GM18517 (cell line): ENCODE results near the gene ELFN2.
"Not testable (repeated sequence)": the region's sequence is repeated elsewhere in the genome, so short reads cannot be mapped to it uniquely, and the experiment has no call there.

Experiments used
- ATAC-seq: cut with Tn5 transposase; IDR thresholded peaks from one replicate; pipeline ENCODE4 v1.9.1; 2021; ENCODE audit warnings: mild to moderate bottlenecking, moderate library complexity; ENCODE audit not compliant: unreplicated experiment

Gene ELFN2, protein sequence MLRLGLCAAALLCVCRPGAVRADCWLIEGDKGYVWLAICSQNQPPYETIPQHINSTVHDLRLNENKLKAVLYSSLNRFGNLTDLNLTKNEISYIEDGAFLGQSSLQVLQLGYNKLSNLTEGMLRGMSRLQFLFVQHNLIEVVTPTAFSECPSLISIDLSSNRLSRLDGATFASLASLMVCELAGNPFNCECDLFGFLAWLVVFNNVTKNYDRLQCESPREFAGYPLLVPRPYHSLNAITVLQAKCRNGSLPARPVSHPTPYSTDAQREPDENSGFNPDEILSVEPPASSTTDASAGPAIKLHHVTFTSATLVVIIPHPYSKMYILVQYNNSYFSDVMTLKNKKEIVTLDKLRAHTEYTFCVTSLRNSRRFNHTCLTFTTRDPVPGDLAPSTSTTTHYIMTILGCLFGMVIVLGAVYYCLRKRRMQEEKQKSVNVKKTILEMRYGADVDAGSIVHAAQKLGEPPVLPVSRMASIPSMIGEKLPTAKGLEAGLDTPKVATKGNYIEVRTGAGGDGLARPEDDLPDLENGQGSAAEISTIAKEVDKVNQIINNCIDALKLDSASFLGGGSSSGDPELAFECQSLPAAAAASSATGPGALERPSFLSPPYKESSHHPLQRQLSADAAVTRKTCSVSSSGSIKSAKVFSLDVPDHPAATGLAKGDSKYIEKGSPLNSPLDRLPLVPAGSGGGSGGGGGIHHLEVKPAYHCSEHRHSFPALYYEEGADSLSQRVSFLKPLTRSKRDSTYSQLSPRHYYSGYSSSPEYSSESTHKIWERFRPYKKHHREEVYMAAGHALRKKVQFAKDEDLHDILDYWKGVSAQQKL

DNA sequence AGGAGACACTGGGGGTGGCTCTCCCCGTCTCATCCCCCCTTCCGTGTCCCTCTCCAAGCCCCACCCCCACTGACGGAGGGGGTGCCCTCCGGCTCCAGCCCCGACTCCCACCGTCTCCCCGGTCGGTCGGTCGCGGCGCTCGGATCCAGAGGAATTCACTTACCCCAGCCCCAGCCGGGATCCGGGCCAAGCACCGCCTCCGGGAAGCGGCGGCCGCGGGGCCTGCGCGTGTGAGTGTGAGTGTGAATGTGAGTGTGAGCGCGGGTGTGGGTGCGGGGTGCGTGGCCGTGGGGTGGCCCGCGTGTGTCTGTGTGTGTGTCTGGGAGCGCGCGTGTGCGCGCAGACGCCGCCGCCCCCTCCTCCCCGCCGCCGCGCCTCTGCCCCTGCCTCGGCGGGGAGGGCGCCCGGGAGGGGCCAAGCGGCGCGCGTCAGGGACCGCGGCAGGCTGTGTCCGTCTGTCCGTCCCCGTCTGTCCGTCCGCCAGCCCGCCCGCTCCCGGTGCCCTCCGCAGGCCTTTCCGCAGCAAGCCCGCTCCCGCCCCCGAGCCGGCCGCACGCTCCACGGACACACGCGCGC is at the start of gene ELFN2:
Gene ELFN2 (minus strand): TSS at position 345 of the 576 bp plus-strand sequence. CDS start 51,945 bp downstream, outside the sequence.
- ATAC-seq, result no peak

DNA sequence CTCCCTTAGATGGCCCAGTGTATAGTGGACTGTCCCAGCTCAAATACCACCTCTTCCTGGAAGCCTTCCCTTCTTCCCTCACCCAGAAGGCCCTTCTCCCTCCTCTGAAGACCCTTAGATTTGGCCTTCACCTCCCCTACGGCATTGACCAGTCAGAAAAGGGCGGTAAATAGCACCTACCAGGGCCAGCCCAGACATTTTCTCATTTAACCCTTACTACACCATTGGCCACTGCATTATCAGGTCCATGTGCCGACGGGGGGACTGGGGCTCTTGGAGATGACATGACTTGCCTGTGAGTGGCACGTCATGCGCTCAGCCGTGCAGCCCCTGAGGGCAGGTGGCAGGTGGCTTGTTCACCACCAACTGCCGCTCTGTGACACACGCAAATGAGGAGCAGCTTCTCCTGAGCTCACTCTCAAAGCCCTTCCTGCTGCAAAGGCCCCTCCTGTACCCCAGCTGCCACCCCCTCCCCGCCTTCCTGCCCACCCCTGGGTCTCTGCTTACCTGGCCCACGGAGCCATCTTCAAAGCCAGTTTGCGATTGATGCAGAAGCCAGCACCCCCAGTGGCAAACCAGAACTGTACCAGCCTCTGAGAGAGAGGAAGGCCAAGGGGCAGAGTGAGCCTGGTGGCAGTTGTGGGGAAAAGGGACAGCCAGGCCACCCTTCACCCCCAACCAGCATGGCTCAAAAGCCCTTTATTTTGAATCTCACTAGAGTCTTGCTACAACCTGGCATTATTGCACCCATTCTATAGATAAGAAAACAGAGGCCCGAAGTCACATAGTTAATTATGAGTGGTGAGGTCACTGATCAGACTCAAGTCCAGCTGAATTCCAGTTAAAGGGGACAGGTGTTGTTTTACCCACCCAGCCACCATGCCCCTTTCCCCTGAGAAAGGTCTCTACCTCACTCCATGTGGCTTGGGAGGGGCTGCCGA is 49.4 kb upstream of the ELFN2 start:
- ATAC-seq, result no peak

DNA sequence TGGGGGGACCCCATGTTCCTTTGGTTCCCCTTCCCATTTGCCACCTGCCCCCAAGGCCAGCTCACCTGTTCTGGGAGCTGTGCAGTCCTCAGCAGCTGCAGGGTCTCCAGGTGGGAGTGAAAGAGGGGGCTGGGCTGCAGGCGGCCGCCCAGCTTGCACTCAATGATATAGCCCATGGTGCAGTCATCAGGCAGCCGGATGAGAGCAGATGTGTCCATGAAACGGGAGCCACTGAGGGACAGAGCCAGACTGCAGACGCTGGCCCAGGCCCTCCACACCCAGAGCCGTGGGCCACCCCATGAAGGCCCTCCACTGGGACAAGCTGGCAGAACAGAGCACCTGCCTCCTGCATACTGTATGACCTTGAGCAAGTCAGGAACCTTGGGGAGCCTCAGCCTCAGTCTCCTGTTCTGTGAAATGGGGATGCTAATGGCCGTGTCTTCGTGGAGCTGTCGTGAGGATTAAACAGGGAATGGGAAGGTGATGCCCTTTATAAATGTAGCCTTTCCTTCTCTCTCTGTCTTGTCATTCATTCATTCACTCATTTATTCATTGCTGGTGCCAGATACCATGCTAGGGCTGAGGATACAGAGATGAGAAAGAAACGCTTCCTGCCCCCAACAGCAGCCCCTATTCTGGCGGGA is 47.3 kb upstream of the ELFN2 start:
- no peak for ATAC-seq

DNA sequence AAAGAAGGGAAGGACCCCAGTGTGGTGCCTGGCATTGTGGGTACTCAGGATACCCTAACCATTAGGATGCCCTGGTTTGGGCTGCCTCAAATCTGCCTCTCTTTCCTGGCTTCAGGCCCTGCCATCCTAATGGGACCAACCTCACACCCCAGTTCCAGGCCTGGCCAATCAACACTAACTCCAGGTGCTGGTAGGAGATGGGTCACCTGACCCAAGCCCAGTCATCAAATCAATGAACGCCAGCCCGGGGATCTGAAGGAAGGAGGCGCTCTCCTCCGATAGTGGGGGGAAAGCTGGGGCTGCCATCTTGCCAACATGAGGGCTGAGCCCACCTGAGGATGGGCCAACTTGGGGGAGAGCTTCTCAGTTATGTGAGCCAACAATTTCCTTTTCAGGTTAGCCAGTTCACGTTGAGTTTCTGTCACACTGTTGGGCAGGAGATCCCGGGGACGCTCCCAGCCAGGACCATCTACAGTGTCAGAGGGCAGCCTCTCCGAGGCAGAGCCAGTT is 46.2 kb upstream of the ELFN2 start:
- ATAC-seq, result no peak

DNA sequence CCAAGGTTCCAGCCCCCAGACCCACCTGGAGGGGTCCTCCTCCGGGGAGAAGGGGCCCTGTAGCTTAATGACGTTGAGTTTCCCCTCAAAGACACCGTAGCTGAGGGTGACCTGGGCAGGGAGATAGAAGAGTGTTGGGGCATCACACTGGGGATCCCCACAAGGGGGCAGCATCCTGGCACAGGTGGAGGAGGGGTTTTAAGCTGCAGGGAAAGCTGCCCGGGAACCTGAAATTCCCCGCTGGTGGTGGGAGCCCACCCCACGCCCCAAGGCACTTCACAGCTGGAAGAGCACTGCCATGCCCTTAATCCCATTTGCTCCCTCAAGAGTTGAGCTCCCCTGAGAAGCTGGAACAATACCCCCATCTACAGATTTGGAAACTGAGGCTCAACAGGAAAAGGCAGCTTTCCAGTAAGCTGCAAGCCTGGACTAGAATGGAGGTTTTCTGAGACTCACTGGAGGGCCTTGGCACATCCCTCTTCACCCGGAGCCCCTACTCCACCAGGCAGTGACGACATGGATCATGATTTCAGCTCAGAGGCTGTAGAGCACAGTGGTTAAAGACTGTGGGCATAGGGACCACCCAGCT is 45.2 kb upstream of the ELFN2 start:
- no peak for ATAC-seq

DNA sequence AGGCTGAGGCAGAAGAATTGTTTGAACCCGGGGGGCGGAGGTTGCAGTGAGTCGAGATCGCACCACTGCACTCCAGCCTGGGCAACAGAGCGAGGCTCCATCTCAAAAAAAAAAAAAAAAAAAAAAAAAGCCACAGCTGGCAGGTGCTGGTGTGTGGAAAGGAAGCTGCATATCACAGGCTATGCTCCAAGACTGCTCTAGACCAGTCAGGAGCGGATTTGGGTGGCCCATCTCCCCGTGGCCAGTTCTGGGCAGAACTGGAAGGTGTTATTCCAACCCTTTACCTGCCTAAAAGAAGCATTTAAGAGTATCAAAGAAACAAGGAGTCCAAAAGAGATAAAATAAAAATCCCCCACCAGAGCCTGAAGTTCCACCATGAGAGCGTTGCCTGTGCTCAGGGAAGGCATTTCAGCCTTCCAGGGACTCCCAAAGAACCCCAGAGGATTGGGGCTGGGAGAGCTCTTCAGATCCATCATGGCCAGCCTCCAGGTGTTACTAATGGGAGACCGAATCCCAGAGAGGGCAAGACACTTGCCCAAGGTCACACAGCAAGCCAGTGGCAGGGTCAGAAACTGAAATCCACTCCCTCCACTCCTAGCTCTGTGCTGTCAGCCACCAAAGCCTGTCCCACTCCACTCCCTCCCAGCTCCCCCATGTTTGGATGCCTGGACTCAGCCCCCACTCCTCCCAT is 44.6 kb upstream of the ELFN2 start:
- ATAC-seq, result no peak

DNA sequence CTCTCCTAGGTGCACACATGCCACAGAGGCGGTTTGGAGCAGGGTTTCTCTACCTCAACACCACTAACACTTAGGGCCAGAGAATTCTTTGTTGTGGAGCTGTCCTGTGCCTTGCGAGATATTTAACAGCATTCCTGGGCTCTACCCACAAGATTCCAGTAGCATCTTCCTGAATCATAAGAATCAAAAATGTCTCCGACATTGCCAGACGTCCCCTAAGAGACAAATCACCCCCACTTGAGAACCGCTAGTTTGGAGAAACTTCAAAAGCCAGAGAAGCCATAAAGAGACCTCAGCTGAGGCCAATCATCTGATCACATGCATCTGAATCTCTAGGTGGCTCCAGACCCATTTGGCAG is 42.8 kb upstream of the ELFN2 start:
- no peak for ATAC-seq

DNA sequence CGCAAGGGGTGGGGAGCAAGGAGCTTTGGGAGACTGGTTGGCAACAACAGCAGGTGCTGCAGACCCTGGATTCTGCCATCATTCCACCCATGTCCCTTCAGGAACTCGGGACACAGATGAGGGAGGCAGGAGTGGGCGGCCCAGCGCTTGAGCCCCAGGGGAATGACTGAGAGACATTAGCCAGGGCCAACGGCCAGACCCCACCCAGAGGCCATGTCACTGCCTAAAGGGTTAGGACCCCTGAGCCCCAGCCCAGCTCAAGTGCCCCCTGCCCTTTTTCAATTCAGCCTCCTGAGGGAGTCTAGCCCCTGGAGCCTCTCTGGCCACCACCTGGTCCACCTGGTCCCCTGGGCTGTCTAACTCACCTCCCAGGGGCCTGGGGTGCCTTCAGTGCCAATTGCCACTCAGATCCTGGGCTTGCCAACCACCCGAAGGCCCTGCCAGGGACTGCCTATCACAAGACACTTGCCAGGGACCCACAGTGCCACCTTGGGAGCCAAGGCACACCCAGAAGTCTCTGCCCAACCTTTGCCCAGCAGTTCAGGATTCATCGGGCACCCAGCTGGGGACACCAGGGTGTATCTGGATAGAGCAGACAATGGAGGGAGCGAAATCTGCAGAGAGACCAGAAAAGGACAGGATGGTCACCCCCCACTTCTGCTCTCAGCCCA is 42.3 kb upstream of the ELFN2 start:
- no peak for ATAC-seq

DNA sequence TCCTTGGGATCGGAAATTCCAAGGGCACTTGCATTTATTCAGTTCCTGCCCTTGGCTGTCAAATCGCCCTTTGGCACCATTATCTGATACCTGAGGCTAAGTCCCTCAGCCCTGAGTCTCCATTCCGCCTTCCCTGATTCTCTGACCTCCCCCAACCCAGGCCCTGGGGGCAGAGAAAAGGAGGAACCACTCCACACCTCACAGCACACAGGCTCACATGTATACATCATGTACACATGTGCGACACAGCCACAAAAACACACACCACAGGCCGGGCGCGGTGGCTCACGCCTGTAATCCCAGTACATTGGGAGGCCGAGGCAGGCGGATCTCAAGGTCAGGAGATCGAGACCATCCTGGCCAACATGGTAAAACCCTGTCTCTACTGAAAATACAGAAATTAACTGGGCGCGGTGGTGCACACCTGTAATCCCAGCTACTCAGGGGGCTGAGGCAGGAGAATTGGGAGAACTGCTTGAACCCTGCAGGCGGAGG is 41.0 kb upstream of the ELFN2 start:
- not testable (repeated sequence) for ATAC-seq

DNA sequence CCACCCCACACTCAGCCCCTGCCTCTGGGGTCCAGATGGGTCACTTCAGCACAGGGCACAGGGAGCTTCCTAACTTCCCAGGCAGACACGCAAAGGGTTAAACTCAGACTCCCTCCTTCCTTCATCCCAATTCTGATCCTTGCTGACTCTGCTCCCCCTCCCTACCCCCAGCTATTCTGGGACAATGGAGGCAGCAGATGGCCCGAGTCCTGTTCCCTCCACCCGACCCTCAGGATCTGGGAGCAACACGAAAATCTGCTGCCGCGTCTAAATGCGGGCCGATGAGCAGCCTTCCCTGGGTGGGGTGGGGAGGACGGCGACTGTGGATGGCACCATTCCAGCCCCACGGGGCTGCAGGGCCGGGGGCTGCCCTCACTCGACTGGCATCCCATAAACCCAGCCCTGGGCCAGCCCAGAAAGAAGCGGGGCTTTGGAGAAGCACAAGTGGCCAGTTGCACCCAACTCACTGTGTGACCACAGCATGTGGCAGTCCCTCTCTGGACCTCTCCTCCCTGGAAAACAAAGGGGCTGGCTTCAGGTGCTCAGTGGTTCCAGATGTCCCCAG is 40.2 kb upstream of the ELFN2 start:
- ATAC-seq, result no peak

DNA sequence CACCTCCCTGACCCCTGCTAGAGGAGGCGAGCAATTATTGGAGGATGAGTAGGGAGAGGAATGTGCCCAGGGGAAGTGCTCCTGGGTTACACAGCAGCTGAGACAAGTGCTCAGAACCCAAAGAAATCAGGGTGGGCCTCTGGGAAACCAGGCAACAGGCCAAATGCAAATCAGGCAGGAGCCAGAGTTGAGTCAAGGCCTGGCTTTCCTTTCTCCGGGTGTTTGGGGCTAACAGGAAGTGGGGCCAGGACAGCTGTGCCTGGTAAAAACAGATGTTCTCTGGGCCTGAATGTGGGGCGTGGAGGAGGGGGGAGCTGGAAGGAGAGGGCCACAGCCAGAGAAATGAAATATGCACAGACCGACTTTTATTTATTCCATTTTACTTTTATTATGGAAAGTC is 36.9 kb upstream of the ELFN2 start:
- ATAC-seq, result no peak

DNA sequence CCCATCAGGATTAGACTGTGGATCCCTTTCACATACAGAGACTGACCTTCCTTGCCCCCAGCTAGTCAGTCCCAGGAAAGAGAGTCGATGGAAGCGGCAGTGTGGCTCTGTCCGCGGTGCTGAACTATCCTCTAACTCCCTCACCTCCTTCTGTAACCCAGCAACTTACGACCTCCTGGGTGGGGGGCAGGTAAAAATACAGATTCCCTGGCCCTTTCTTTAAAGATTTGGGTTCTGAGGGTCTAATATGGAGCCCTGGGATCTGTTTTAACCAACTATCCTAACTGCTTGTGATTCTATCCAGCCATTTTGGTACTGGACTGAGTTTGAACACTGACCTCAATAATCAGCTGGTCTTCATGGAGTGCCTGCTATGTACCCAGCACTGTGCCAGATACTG is 35.7 kb upstream of the ELFN2 start:
- no peak for ATAC-seq

DNA sequence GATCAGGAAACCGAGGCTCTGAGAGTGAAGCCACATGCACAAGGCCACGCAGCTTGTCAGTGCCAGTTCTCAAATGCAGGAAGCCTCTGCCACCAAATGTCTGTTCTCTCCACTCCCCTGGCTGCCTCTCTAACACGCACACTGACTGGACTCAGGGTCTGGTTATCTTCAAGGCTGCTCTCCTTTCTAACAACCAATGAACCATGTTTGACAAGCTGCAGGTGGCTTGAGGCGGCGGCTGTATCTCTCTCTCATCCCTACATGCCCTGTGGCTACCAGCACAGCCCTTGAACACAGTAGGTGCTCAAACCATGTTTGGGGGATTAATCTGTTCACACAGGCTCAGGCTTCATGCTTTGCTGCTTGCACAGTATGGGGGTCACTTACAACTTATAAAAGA is 35.2 kb upstream of the ELFN2 start:
- no peak for ATAC-seq

DNA sequence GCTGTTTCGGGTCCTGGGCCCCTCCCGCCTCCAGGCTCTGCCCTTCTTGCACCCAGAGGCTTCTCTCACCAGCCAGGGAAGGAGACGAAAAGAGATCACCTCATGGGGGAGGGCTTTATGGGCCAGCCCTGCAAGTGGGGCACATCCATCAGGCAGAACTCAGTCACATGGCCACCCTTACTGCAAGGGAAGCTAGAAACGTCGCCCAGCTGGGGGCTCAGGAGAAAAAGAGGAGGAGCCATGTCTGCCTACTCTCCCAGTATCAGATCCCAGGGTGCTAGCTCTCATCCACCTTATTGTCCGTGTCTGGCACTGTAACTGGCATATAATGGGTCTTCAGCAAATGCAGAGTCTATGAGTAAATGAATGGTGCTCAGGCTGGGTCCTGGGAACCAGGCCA is 34.7 kb upstream of the ELFN2 start:
- no peak for ATAC-seq

DNA sequence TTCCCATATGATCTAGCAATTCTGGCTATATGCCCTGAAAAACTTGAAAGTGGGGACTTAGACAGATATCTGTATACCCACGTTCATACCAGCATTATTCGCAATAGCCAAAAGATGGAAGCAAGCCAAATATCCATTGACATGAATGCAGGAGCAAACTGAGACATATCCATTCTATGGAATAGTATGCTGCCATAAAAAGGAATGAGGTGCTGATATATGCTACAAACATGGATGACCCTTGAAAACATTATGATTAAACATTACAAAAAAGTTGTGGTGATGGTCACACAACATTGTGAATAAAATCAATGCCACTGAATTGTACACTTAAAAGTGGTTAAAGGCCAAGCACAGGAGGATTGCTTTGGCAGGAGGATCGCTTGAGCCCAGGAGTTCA is 33.4 kb upstream of the ELFN2 start:
- ATAC-seq, result no peak

DNA sequence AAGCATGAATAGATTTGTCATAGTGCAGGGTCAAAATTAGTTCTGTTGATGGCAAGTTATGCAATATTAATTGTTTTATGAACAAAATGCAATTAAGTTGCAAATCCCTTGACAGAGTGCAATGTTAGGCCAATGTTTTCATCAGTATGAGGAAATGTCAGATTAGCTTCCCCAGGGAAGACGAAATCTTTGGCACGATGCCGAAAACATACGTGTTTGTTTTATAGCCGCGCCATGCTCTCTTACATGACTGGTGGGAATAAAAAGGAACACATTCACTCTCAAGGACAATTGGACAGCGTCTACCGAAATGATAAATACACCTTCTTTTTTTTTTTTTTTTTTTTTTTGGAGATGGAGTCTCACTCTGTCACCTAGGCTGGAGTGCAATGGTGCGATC is 31.9 kb upstream of the ELFN2 start:
- no peak for ATAC-seq

DNA sequence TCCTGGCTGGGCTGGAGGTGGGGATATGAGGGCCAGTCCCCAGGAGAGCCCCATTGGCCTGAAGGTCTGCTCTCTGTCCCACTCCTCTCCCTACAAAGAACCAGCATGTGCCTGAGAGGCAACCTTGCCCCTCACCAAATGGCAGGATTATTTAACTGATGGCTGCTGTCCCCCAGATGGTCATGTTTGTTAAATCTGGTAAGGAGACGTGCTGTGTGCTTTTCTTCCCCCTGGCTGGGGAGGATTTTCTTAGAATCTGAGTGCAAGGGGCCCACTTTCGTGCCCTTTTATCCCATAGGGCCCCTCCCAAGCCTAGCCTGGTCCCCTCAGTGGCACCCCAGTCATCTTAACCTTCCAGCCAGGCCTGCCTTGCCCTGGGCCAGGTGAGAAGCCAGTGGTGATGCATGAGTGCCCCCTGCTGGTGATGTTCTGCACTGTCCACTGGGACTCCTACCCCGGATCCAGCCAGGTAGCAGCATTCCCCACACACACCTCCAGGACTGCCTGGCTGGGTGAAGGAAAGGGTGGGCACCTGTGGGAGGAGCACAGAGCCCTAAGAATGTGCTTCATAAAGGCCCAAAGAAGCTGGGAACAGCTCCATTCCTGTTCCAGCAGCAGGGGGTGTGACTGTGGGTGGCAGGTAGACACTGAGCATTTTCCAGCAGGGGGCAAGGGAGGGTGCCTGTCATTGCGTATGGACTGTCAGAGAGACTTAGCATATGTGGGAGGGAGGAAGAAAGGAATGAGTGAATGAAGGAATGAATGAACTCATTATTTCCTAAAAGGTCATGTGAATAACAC is 30.0 kb upstream of the ELFN2 start:
- no peak for ATAC-seq
